ENCODE measurements around the gene CSNK1G3.

The CSNK1G3 gene

GRCh38 chr5:123528878-123529277 lies 16.9 kb downstream of the CSNK1G3 start:
- H3K36me3 ChIP-seq (ENCODE audit: control insufficient read depth, insufficient read depth, low read length) = no peaks in the 10 kb centered on the region
- DNase-seq = no peak
- H3K4me3 ChIP-seq (ENCODE audit: insufficient read depth, low read depth, low read length, poor library complexity, severe bottlenecking) = no peak overlapping the region
- no peaks in the 10 kb centered on the region for H3K4me1 ChIP-seq (ENCODE audit: control insufficient read depth, insufficient read depth, low read length, poor library complexity, severe bottlenecking)
- H3K27me3 ChIP-seq (replicated peaks; ENCODE audit: control insufficient read depth, insufficient read depth, low read length, poor library complexity, severe bottlenecking) = no peaks in the 10 kb centered on the region
- H3K27ac ChIP-seq (ENCODE audit: insufficient read depth, low read length, poor library complexity, severe bottlenecking) = no peak overlapping the region
- H3K9me3 ChIP-seq (ENCODE audit: control insufficient read depth, low read length) = no peaks in the 10 kb centered on the region

GRCh38 chr5:123530728-123531127 lies 18.8 kb downstream of the CSNK1G3 start:
- no peak overlapping the region for H3K4me3 ChIP-seq (ENCODE audit: insufficient read depth, low read depth, low read length, poor library complexity, severe bottlenecking)
- H3K36me3 ChIP-seq (ENCODE audit: control insufficient read depth, insufficient read depth, low read length) = no peaks in the 10 kb centered on the region
- DNase-seq = no peak
- H3K27ac ChIP-seq (ENCODE audit: insufficient read depth, low read length, poor library complexity, severe bottlenecking) = no peak overlapping the region
- H3K4me1 ChIP-seq (ENCODE audit: control insufficient read depth, insufficient read depth, low read length, poor library complexity, severe bottlenecking) = no peaks in the 10 kb centered on the region
- H3K27me3 ChIP-seq (replicated peaks; ENCODE audit: control insufficient read depth, insufficient read depth, low read length, poor library complexity, severe bottlenecking) = no peaks in the 10 kb centered on the region
- no peaks in the 10 kb centered on the region for H3K9me3 ChIP-seq (ENCODE audit: control insufficient read depth, low read length)

- Histone ChIP-seq H3K4me3 (ENCODE audit: insufficient read depth, low read depth, low read length, poor library complexity, severe bottlenecking) (no peak overlapping the region), H3K27me3 (replicated peaks; ENCODE audit: control insufficient read depth, insufficient read depth, low read length, poor library complexity, severe bottlenecking) (no peaks in the 10 kb centered on the region), H3K36me3 (ENCODE audit: control insufficient read depth, insufficient read depth, low read length) (no peaks in the 10 kb centered on the region), H3K9me3 (ENCODE audit: control insufficient read depth, low read length) (no peaks in the 10 kb centered on the region), H3K4me1 (ENCODE audit: control insufficient read depth, insufficient read depth, low read length, poor library complexity, severe bottlenecking) (no peaks in the 10 kb centered on the region), H3K27ac (ENCODE audit: insufficient read depth, low read length, poor library complexity, severe bottlenecking) (no peak overlapping the region)
- no peak for DNase-seq
Measured at GRCh38 chr5:123535648-123536047, 23.7 kb downstream of the CSNK1G3 start.

GRCh38 chr5:123537256-123537655 lies 25.3 kb downstream of the CSNK1G3 start:
- no peaks in the 10 kb centered on the region for H3K9me3 ChIP-seq (ENCODE audit: control insufficient read depth, low read length)
- no peaks in the 10 kb centered on the region for H3K36me3 ChIP-seq (ENCODE audit: control insufficient read depth, insufficient read depth, low read length)
- H3K4me3 ChIP-seq (ENCODE audit: insufficient read depth, low read depth, low read length, poor library complexity, severe bottlenecking) = no peak overlapping the region

GRCh38 chr5:123537845-123538244 lies 25.9 kb downstream of the CSNK1G3 start:
- H3K36me3 ChIP-seq (ENCODE audit: control insufficient read depth, insufficient read depth, low read length) = no peaks in the 10 kb centered on the region
- no peak overlapping the region for H3K4me3 ChIP-seq (ENCODE audit: insufficient read depth, low read depth, low read length, poor library complexity, severe bottlenecking)
- H3K9me3 ChIP-seq (ENCODE audit: control insufficient read depth, low read length) = no peaks in the 10 kb centered on the region
- no peaks in the 10 kb centered on the region for H3K4me1 ChIP-seq (ENCODE audit: control insufficient read depth, insufficient read depth, low read length, poor library complexity, severe bottlenecking)
- no peaks in the 10 kb centered on the region for H3K27me3 ChIP-seq (replicated peaks; ENCODE audit: control insufficient read depth, insufficient read depth, low read length, poor library complexity, severe bottlenecking)
- H3K27ac ChIP-seq (ENCODE audit: insufficient read depth, low read length, poor library complexity, severe bottlenecking) = no peak overlapping the region
- no peak for DNase-seq

More at GRCh38 chr5:123537256-123537655, 25.3 kb downstream of the CSNK1G3 start:
- Histone ChIP-seq H3K27me3 (replicated peaks; ENCODE audit: control insufficient read depth, insufficient read depth, low read length, poor library complexity, severe bottlenecking) (no peaks in the 10 kb centered on the region), H3K4me1 (ENCODE audit: control insufficient read depth, insufficient read depth, low read length, poor library complexity, severe bottlenecking) (no peaks in the 10 kb centered on the region), H3K27ac (ENCODE audit: insufficient read depth, low read length, poor library complexity, severe bottlenecking) (no peak overlapping the region)
- DNase-seq = no peak

- Histone ChIP-seq H3K4me3 (ENCODE audit: insufficient read depth, low read depth, low read length, poor library complexity, severe bottlenecking) (no peak overlapping the region), H3K36me3 (ENCODE audit: control insufficient read depth, insufficient read depth, low read length) (no peaks in the 10 kb centered on the region), H3K9me3 (ENCODE audit: control insufficient read depth, low read length) (no peaks in the 10 kb centered on the region), H3K4me1 (ENCODE audit: control insufficient read depth, insufficient read depth, low read length, poor library complexity, severe bottlenecking) (no peaks in the 10 kb centered on the region), H3K27ac (ENCODE audit: insufficient read depth, low read length, poor library complexity, severe bottlenecking) (no peak overlapping the region), H3K27me3 (replicated peaks; ENCODE audit: control insufficient read depth, insufficient read depth, low read length, poor library complexity, severe bottlenecking) (no peaks in the 10 kb centered on the region)
- DNase-seq = no peak
Measured at GRCh38 chr5:123538670-123539459, 26.9 kb downstream of the CSNK1G3 start.

GRCh38 chr5:123540534-123540933 lies 28.6 kb downstream of the CSNK1G3 start:
- Histone ChIP-seq H3K36me3 (ENCODE audit: control insufficient read depth, insufficient read depth, low read length) (no peaks in the 10 kb centered on the region), H3K4me3 (ENCODE audit: insufficient read depth, low read depth, low read length, poor library complexity, severe bottlenecking) (no peak overlapping the region), H3K9me3 (ENCODE audit: control insufficient read depth, low read length) (no peaks in the 10 kb centered on the region), H3K27ac (ENCODE audit: insufficient read depth, low read length, poor library complexity, severe bottlenecking) (no peak overlapping the region), H3K27me3 (replicated peaks; ENCODE audit: control insufficient read depth, insufficient read depth, low read length, poor library complexity, severe bottlenecking) (no peaks in the 10 kb centered on the region), H3K4me1 (ENCODE audit: control insufficient read depth, insufficient read depth, low read length, poor library complexity, severe bottlenecking) (no peaks in the 10 kb centered on the region)
- no peak for DNase-seq

- H3K4me1 ChIP-seq (ENCODE audit: control insufficient read depth, insufficient read depth, low read length, poor library complexity, severe bottlenecking) = no peaks in the 10 kb centered on the region
- no peak overlapping the region for H3K4me3 ChIP-seq (ENCODE audit: insufficient read depth, low read depth, low read length, poor library complexity, severe bottlenecking)
- H3K36me3 ChIP-seq (ENCODE audit: control insufficient read depth, insufficient read depth, low read length) = no peaks in the 10 kb centered on the region
- no peaks in the 10 kb centered on the region for H3K27me3 ChIP-seq (replicated peaks; ENCODE audit: control insufficient read depth, insufficient read depth, low read length, poor library complexity, severe bottlenecking)
- no peak overlapping the region for H3K27ac ChIP-seq (ENCODE audit: insufficient read depth, low read length, poor library complexity, severe bottlenecking)
- DNase-seq = no peak
- H3K9me3 ChIP-seq (ENCODE audit: control insufficient read depth, low read length) = no peaks in the 10 kb centered on the region
Measured at GRCh38 chr5:123543438-123543837, 31.5 kb downstream of the CSNK1G3 start.

- no peak for DNase-seq
- Histone ChIP-seq H3K9me3 (ENCODE audit: control insufficient read depth, low read length) (no peaks in the 10 kb centered on the region), H3K4me1 (ENCODE audit: control insufficient read depth, insufficient read depth, low read length, poor library complexity, severe bottlenecking) (peaks cover 16% of the 10 kb centered on the region)
Measured at GRCh38 chr5:123545506-123545905, 33.5 kb downstream of the CSNK1G3 start.

GRCh38 chr5:123546657-123547056 lies 34.7 kb downstream of the CSNK1G3 start:
- Histone ChIP-seq H3K4me3 (ENCODE audit: insufficient read depth, low read depth, low read length, poor library complexity, severe bottlenecking) (no peak overlapping the region), H3K36me3 (ENCODE audit: control insufficient read depth, insufficient read depth, low read length) (no peaks in the 10 kb centered on the region), H3K4me1 (ENCODE audit: control insufficient read depth, insufficient read depth, low read length, poor library complexity, severe bottlenecking) (peaks cover 16% of the 10 kb centered on the region), H3K27me3 (replicated peaks; ENCODE audit: control insufficient read depth, insufficient read depth, low read length, poor library complexity, severe bottlenecking) (no peaks in the 10 kb centered on the region), H3K27ac (ENCODE audit: insufficient read depth, low read length, poor library complexity, severe bottlenecking) (no peak overlapping the region), H3K9me3 (ENCODE audit: control insufficient read depth, low read length) (no peaks in the 10 kb centered on the region)
- no peak for DNase-seq

More at GRCh38 chr5:123545506-123545905, 33.5 kb downstream of the CSNK1G3 start:
- no peaks in the 10 kb centered on the region for H3K27me3 ChIP-seq (replicated peaks; ENCODE audit: control insufficient read depth, insufficient read depth, low read length, poor library complexity, severe bottlenecking)
- H3K4me3 ChIP-seq (ENCODE audit: insufficient read depth, low read depth, low read length, poor library complexity, severe bottlenecking) = no peak overlapping the region
- no peak overlapping the region for H3K27ac ChIP-seq (ENCODE audit: insufficient read depth, low read length, poor library complexity, severe bottlenecking)
- H3K36me3 ChIP-seq (ENCODE audit: control insufficient read depth, insufficient read depth, low read length) = no peaks in the 10 kb centered on the region

Data from effector memory CD4-positive, alpha-beta T cell (primary cell).